Activated CD4-positive, alpha-beta T cell treated with anti-CD3 and anti-CD28 coated beads for 4 hours (primary cell): Measurements from ENCODE around the gene SMAD6.

ENCODE experiments used
- DNase-seq, 2 donors: peaks; one replicate each; pipeline ENCODE4 v3.0.0-alpha.2; 2020

SMAD6 gene

DNA sequence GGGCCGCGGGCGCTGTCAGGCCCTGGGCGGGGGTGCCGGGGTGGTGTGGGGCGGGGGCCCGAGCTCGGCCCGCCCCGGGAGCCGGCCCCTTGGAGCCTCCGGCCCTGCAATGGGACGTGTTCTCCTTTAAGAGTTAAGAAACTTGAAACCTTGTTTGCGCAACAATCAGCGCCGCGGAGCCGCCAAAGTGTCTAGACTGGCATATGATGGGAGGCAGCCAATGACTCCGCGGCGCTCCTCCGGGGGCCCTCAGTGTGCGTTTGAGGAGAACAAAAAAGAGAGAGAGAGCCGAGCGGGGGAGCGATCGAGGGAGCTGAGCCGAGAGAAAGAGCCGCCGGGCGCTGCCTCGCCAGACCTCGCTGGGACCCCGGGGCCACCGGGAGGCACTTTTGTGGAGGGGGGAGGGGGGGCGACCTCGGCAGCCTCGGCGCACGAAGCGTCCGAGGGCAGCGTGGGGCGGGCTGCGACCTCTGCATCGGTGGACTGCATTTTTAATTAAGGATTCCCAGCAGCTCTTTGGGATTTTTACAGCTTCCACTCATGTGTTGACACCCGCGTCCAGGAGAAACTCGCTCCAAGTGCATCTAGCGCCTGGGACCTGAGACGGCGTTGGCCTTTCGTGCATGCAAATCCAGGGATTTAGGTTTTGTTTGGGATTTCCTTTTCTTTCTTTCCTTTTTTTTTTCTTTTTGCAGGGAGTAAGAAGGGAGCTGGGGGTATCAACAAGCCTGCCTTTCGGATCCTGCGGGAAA, at the start of gene SMAD6:
SMAD6 (plus strand) TSS at position 202 of the 752 bp plus-strand sequence. CDS start 1,023 bp downstream, outside the sequence.
- DNase-seq, result peak; percentile 48 to 49

DNA sequence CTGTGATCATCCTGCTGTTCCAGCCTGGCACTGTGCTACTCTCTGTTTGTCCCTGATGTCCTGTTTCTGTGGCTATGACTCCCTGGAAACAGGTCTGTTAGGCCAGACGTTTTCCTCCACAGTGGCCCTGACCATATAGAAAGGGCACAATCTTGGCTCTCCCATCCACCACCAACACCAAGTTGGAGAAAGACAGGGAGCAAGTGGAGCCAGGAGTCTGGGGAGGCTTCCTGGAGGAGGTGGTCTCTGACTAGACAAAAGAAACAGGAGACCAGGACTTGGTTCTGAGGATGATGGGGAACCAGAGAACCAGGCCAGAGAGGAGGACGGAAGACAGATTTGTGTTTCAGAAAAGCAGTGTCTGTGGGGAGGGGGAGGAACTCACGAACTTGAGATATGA, 49.2 kb upstream of the SMAD6 start:
- no peak for DNase-seq

DNA sequence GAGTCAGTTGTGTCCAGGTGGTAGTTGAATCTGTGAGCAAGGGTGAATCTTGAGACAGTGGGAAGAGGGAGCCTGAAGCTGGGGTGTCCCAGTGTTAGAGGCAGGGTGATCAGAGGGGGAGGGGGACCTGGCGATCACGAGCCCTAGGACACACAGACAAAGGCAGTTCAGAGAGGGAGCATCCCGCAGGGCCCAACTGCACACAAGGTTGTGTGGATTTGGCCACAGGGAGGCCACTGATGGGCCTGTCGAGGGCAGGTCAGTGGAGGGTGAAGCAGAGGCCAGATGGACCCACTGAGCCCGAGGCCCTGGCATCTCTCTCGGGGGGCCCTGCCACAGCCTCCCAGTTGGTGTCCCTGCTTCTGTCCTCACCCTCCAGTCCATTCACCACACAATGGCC, 48.6 kb upstream of the SMAD6 start:
- no peak for DNase-seq

DNA sequence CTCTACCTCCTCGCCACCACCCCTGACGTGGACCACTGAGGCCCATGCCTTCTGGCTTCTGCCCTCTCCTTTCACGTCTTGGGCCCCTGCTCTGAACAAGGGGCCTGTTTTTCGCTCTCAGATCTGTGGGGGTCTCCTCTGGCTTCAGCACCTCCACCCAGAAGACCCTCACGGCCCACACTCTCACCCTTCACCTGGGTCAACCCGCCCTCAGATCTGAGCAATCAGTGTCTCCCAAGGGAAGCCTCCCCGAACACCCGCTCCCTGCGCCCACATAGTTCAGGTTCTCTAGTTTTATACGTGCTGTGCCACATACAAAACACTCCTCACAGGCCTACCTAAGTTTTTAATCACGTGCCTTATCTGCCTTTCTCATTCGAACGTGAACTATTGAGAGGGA, 48.2 kb upstream of the SMAD6 start:
- no peak for DNase-seq

DNA sequence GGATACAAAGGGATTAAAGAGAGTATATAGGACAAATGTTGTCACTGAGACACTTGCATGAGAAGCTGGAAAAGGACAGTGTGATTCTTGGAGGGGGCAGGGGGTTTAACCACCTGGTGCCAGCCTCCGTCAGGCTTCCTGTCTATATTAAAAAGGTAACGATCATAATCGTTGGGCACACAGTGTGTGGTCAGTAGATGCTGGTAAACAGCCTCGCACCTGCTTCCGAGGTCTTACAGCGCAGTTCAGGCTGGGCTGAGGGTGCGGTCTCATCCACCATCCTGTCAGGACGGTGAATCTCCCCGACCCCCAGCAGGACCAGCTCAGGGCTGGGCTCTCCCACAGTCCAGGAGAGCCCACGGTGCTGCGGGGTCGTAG, 47.7 kb upstream of the SMAD6 start:
- DNase-seq, result no peak

DNA sequence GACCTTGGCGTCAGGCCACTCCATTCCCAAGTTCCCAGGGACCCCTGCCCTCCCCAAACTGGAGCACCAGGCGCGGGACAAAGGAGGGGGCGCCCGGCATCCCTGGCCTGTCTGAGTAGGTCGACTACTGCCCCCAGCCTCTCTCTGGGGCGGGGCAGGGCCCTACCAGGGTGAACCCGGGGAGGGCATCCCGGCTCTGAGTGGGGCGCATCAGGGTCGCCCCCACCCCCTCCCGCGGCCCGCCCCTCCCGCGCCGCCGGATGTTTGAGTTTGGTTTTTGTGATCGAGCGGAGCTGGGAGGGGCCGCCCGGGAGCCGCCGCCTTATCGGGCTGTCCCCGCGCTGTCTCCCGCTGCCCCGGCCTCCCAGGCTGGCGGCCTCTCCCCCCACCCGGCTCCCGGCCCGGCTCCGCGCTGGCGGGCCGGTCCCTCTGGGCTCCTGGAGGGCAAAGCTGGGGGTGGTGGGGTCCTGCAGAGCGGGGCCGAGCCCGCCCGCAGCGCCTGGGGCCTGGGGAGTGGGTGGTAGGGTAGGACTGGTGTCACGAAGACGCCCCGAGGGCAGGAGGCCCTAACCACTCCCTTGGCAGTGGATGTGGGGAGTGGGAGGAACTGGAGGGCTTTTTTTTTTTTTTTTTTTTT, 47.2 kb upstream of the SMAD6 start:
- DNase-seq, result no peak

DNA sequence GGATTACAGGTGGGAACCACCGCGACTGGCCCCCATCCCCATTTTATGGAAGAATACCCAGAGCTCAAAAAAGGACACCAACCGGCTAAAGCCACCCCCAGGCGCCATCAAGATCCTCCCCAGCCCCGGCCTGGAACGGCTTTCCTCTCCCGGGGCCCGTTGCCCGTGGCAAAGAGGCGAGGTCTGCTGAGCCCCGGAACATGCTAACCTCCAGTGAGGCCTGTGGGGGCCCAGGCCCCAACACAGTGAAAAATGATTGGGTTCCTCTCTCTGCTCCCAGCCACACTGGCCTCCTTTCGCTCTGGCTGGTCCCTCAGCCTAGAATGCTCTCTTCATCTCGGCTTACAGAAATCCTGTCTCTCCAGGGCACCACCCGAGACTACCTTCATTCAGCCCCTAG, 46.5 kb upstream of the SMAD6 start:
- no peak for DNase-seq

DNA sequence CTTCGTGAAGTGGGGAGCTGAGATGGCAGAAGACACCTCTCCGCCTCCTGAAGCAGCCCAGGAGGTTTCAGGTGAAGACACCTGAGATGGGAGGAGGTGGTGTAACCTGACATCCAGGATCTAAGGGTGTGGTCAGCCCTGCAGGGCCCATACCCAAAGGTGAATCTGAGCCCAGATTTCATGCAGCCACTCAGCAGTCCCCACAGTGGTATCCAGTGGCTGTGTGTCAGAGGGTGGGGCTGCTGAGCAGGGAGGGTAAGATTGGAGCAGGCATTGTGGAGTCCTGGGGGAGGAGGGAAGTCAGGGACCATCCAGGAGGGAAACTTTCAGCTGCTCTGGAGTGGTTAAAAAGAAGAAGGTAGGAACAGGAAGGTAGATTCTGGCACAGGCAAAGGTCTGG, 46.0 kb upstream of the SMAD6 start:
- DNase-seq, result no peak

DNA sequence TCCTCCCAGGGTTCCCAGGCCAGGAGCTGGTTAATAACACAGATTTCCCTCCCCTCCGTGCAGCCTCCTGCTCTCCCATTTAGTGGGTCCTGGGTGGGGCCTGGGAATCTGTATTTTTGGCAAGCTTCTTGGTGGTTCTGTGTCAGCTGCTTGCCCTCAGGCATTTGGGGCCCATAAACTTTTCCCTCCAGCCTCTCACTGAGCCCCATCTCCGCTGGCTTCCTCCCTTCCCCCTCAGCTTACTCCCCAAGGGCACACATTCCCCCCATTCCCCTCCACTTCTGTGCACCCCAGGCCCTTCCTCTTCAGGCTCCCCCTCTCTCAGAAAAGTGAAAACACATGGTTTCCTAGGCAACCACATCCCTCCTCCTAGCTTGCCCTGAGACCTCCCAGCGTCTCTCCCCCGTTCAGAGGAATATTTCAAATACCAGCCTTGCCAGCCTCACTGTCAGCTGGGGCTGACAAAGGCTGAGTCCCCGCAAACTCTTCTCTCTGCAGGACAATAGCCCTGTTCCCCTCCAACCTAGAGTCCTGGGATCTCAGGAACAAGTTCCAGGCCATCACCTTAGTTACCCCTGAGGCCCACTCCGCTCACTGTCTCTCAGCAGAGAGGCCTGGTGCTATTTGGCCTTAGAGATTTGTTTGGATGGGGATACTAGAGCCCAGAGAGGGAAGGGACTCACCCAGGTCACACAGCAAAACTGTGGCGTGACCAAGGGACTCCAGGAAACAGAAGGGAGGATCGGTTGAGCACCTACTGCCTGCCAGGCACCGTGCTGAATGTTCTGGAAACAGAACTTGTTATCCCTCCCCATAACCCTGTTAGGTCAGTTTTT, 44.6 kb upstream of the SMAD6 start:
- no peak for DNase-seq

DNA sequence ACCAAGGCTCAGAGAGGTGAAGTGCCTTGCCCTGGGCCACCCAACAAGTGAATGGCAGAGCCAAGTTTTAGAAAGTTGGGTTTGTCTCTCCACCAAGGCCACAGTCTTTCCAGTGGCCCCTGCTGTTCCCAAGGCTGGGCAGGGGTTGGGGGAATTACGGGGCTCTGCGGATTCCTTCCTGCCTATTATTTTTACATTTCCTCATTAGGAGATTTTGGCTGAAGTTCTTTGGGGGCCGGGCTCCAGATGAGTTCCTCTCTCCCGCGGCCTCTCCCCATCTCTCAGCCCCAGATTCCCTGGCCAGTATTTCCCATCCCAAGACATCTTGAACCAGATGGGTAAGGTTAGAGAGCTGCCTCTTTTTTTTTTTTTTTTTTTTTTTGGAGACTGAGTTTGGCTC, 44.0 kb upstream of the SMAD6 start:
- DNase-seq, result no peak

DNA sequence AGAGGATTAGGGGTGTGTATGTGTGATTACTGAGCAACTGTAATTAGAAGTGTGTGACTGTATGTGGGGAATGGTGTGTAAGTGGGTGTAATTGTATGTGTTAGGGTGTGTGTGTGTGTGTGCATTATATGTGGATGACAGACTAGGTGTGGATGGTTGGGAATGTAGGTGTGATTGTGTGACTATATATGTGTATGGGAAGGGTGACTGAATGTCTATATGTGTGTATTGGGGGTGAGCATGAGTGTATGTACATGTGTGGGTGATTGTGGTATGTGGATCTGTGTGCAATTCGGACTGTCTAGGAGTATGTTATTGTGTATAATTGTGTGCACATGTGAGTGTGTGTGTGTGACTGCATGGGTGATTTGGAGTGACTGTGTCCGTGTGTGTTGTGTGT, 43.2 kb upstream of the SMAD6 start:
- DNase-seq, result no peak

DNA sequence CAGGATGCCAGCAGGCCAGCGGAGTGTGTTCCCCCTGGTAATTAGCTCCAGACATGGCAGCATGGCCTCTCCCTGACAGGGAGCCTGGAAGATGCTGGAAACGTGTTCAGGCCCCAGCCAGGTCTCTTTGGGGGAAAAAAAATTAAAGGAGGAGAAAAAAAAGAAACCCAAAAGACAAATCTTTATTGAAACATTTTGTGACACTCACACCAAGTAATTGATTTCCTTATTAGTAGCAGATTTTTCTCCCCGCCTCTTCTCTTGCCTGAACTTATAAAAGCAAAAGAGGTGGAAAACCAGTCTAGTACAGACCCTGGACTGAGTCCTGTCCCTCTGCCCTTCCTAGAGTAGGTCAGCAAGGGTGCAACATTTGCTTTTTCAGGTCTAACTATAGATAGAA, 42.7 kb upstream of the SMAD6 start:
- DNase-seq, result no peak

DNA sequence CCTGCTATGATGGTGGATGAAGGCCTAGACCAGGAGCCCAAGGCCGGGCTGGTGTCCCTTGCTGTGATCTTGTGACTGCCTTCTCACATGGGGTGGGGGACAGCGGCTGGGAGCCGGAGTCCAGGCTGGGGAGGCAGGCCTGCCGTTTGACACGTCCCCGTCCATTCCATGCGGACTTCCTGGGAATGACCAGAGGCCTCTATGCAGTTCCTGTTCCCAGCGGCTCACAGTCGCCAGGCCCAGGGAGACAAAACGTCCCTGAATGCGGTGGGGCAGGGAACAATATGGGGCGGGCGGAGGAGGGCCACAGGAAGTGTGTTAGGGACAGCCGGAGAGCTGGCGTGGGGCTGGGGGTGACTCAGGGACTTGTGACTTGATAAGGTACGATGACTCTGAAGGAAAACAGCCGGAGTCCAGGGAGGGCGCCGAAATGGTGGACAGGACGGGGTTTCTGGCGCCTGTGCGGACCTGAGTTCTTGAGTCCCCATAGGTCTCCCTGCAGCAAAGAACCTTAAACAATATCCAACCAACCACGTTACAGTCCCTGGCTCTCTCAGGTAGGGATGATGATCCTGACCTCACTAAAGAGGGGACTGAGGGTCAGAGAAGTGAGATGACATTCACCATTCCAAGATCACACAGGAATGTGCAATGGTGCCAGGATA, 40.5 kb upstream of the SMAD6 start:
- no peak for DNase-seq

DNA sequence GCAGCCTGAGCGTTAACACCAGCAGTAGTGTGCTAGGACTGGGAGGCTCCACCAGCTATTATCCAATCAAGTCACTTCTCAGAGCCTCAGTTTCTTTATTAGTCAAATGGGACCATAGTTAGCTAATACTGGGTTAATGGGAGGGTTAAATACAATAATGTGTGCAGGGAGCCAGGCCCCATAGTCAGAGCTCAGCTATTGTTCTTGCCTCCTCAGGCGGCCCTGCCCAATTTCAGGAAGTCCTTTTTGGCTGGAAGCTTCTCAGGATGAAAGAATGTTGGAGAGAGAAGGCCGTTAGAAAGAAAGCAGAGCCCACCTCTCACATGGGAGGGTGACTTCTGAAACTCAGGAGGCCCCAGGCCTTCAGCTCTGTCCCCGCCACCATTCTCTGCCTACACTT, 39.5 kb upstream of the SMAD6 start:
- no peak for DNase-seq

DNA sequence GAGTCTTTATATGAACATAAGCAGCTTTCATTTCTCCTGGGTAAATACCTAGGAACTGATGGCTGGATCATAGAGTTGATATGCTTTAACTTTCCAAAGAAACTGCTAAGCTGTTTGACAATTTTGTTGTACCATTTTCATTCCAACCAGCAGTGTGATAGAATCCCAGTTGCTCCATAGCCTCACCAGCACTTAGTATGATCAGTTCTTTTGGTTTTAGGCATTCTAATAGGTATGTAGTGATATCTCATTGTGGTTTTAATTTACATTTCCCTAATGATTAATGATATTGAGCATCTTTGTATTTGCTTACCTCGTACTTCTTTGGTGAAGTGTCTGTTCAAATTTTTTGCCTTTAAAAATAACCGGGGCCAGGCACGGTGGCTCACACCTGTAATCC, 38.4 kb upstream of the SMAD6 start:
- no peak for DNase-seq

DNA sequence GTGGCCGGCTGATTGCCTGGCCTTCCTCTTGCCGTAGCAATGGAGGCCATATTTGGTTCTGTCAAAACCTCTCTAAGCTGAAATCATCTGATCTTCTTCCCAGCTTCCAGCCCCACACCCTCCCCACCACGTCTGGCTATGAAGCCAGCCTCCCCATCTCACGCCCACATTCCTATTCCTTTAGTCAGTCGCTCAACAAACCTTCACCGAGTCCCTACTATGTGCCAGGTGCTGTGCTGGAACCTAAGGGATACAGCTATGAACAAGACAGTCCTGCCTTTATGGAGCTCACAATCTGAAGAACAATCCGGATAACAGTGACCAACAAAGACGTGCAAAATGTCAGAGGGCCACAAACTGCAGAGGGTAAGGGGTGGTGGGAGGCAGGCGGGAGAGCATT, 31.9 kb upstream of the SMAD6 start:
- no peak for DNase-seq

DNA sequence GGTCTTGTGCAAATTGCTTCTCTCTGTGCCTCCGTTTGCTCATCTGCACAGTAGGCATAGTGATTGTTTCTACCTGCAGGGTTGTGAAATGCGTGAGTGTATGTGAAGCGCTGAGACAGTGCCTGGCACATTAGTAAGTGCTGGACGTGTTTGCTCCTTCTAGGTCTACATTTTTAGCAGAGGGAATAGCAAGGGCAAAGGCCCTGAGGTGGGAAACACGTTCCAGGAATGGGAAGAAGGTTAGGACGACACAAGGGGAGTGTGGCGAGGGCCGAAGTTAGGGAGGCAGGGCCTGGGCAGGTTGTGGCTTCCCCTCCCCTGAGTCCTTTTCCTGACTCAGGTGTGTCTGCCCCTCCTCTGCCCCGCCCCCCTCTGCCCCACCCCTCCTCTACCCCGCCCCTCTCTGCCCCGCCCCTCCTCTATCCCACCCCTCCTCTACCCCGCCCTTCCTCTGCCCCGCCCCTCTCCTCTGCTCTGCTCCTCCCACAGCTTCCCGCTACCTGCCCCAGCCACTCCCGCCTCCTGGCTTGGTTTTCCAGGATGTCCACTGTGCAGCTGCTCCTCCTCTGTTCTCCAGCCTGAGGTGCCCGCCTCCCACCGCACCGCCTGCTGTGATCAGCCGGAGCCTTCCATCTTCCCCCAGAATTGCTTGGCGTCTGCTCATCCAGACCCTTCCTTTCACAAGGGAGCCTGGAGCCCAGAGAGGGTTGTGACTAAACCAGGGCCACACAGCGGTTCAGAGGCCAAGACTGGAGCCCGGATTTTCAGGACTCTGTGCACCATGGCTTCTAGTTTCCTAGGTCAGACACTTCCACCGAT, 31.1 kb upstream of the SMAD6 start:
- DNase-seq, result no peak

DNA sequence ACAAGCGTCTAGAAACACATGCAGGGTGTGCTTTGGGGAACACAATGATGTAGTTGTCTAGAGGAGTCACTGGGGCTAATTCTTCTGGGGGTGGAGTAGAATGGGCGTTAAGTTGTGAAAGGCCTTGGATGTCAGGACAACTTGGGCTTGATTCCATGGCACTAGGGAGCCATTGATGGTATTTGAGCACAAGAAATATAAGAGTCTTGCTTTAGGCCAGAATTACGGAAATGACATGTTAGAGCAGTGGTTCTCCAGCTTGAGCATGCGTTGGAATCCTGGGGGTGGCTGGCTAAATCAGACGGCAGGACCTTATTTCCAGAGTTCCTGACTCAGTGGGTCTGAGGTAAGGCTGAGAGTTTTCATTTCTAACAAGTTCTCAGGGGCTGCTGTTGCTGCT, 29.2 kb upstream of the SMAD6 start:
- DNase-seq, result no peak

DNA sequence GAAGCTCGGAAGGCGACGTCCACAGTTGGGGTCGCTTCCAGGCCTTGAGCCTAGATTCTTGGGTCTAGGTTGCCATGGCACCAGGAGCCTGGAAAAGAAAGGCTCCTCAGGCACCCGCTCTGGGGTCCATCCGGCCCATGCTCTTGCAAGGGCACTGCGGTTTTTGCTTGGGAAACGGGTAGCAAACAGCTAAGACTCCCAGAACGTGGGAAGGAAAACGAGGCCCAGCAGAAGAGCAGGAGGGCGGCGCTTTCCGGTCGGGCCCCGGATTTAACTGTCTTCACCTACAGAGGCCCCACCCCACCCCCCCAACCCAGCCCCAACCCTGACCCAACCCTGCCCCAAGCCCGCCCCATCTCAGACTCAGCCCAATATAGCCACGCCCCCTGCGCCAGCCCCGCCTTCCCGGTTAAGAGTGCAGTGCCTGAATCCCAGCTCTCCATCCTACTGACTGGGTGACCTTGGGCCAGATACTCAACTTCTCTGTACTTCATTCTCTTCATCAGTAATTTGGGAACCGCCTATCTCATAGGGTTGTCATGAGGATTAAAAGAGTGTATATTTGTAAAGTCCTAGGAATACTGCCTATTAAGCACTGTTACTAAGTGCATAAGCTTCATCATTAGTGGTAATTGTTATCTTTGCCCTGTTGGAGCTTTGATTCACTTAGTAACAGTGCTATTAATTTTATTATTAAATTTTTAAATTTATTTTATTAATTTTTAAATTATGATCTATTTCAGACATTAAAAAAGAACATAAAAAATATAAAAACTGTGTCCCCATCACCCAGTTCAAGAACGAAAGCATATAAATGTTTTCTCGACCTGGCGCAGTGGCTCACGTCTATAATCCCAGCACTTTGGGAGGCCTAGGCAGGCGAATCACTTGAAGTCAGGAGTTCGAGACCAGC, 28.4 kb upstream of the SMAD6 start:
- DNase-seq, result peak in 1 of 2 donors; percentile 14

DNA sequence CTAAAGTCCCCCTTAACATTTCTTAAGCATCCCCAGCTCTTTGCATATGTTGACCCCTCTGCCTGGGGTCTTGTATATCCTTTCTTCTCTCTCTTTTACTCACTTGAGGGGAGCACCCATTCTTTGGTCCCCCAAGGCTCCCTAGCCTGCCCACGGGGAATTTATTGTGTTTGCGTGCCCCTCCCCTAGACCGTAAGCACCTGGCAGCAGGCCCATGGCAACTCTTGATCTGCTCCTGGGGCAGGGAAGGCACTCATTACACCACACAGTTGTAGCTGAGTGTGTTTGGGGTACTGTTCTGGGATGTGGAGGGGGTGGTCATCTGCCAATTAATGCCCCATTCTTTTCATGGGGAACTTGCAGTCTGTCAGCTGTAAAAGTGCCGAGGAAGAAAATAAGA, 27.3 kb upstream of the SMAD6 start:
- DNase-seq, result no peak

DNA sequence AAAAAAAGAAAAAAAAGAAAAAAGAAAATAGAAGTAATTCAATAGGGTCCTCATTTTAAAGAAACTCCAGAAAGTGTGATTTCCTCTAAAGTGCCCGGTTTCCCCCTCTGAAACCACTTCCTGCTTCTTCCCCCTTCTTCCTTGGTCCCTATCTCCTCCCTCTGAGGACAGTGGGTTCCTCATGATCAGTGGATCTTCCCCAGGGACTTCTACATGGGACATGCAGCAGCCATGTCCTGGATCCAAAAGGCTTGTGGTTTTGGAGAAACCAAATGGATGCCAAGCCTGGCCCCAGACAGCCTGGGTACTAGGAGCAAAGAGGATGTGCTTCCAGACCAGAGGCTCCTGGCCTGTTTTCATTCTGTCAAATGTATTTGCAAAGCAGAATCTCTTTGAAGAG, 26.6 kb upstream of the SMAD6 start:
- no peak for DNase-seq
